Measurements from ENCODE around the gene IL18BP.

The IL18BP gene

DNA sequence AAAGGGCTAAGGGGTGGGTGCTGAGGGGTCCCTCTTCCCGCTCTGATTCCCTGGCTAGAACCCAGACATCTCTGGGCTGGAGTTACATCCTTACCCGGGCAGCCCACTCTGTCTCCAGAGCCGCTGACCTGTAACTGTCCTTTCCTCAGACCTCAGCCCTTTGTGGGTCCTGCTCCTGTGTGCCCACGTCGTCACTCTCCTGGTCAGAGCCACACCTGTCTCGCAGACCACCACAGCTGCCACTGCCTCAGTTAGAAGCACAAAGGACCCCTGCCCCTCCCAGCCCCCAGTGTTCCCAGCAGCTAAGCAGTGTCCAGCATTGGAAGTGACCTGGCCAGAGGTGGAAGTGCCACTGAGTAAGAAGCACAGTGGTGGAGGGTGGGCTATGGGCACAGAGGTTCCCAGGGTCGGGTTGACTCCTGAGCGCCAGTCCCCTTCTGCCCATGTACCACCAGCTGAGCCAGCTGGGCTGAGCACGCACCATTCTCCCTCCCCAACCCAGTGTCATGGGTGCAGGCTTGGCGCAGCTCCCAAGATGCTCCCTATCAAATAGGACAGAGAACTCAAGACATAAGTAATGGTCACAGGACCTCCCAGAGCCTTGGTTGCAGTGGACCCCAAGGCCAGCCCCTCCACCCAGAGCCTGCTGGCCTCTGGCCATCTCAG is 1.6 kb downstream of the IL18BP start:
- DNase-seq (ENCODE audit: low read depth), result no peak
- TF ChIP-seq, protein P1, sequence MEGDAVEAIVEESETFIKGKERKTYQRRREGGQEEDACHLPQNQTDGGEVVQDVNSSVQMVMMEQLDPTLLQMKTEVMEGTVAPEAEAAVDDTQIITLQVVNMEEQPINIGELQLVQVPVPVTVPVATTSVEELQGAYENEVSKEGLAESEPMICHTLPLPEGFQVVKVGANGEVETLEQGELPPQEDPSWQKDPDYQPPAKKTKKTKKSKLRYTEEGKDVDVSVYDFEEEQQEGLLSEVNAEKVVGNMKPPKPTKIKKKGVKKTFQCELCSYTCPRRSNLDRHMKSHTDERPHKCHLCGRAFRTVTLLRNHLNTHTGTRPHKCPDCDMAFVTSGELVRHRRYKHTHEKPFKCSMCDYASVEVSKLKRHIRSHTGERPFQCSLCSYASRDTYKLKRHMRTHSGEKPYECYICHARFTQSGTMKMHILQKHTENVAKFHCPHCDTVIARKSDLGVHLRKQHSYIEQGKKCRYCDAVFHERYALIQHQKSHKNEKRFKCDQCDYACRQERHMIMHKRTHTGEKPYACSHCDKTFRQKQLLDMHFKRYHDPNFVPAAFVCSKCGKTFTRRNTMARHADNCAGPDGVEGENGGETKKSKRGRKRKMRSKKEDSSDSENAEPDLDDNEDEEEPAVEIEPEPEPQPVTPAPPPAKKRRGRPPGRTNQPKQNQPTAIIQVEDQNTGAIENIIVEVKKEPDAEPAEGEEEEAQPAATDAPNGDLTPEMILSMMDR (IDR thresholded peaks at IDR 0.05; ENCODE audit: low read length, missing control alignments), result no peak
- H3K4me3 ChIP-seq (replicated peaks; ENCODE audit: low read depth, low read length), result no peak overlapping the region

DNA sequence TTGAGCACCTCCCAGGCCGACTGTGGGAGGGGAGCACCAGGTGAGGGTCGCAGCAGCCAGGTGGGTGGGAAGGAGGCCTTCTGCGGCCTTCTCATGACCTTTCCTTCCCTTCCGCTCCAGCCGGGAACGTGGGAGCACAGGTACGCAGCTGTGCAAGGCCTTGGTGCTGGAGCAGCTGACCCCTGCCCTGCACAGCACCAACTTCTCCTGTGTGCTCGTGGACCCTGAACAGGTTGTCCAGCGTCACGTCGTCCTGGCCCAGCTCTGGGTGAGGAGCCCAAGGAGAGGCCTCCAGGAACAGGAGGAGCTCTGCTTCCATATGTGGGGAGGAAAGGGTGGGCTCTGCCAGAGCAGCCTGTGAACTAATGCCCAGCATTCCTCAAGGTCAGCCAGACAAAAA is 2.6 kb downstream of the IL18BP start:
- no peak overlapping the region for H3K4me3 ChIP-seq (replicated peaks; ENCODE audit: low read depth, low read length)
- no peak for DNase-seq (ENCODE audit: low read depth)
- TF ChIP-seq, protein P1 (IDR thresholded peaks at IDR 0.05; ENCODE audit: low read length, missing control alignments), result no peak

DNA sequence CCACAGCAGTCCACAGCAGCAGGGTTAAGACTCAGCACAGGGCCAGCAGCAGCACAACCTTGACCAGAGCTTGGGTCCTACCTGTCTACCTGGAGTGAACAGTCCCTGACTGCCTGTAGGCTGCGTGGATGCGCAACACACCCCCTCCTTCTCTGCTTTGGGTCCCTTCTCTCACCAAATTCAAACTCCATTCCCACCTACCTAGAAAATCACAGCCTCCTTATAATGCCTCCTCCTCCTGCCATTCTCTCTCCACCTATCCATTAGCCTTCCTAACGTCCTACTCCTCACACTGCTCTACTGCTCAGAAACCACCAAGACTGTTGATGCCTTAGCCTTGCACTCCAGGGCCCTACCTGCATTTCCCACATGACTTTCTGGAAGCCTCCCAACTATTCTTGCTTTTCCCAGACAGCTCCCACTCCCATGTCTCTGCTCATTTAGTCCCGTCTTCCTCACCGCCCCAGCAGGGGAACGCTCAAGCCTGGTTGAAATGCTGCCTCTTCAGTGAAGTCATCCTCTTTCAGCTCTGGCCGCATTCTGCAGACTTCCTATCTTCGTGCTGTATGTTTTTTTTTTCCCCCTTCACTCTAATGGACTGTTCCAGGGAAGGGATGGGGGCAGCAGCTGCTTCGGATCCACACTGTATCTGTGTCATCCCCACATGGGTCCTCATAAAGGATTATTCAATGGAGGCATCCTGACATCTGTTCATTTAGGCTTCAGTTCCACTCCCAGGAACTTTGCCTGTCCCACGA is 3.3 kb downstream of the IL18BP start:
- no peak overlapping the region for H3K4me3 ChIP-seq (replicated peaks; ENCODE audit: low read depth, low read length)
- no peak for DNase-seq (ENCODE audit: low read depth)
- TF ChIP-seq, protein P1 (IDR thresholded peaks at IDR 0.05; ENCODE audit: low read length, missing control alignments), result no peak

DNA sequence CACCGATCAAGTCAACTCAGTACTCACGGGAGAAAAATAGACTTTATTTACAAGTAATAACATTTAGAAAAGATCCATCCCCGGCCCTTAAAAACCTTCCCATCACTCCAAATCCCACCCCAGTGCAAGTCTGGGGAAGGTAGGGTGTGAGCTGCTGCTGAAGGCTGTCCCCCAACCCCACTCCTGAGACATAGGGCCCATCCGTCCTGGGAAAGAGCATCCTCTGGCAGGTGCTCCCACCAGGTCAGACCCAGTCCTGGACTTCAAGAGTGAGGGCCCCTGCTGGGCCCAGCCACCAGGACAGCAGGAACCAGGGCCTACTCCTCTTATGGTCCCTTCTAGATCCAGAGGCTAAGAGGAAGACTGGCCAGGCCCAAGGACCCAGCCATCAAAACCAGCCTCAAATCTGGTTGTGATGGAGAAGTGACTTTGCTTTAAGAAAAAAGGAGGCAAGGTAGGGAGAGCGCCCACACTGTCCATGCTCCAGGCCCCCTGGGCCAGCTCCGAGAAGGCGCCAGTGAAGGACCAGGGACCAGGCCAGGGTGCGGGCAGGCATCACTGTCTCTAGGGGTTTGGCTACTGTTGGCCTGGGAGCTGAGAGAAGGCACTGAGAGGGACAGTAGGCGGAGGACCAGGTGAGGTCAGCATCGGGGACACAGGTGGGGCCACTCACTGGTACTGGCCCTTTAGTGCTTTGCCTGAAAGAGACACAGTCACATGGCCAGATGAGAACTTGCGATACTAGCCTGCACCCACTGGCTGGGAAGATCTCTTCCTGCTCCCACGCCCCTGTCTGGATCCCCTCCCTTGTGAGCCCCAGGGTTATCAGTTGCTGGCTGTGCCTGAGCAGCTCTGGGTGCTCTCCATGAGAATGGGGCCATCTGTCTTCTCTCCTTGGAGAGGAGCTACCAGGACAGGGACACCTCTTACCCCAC is 4.4 kb downstream of the IL18BP start:
- TF ChIP-seq, protein P1 (IDR thresholded peaks at IDR 0.05; ENCODE audit: low read length, missing control alignments), result no peak

DNA sequence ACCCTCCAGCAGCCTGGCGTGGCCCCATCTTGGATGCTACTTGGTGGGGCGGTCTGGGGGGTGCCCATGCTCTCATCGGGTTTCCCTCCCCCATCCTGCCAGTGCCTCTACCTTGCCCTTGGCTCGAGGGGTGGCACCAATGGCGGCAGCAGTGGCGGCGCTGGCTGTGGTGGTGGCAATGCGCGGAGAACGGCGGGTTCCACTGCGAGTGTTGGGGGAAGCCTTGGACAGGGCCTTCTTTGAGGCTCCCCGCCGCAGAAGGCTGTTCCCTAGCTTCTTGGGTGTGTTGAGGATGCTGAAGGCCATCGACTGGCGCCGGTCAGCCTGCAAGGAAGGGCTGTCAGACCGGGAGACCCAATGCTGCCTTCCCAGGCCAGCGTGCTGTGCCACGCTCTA is 5.1 kb downstream of the IL18BP start:
- no peak overlapping the region for H3K4me3 ChIP-seq (replicated peaks; ENCODE audit: low read depth, low read length)
- DNase-seq (ENCODE audit: low read depth), result no peak
- TF ChIP-seq, protein P1 (IDR thresholded peaks at IDR 0.05; ENCODE audit: low read length, missing control alignments), result no peak

More for the DNA sequence above, 4.4 kb downstream of the IL18BP start:
- no peak overlapping the region for H3K4me3 ChIP-seq (replicated peaks; ENCODE audit: low read depth, low read length)
- DNase-seq (ENCODE audit: low read depth), result no peak

DNA sequence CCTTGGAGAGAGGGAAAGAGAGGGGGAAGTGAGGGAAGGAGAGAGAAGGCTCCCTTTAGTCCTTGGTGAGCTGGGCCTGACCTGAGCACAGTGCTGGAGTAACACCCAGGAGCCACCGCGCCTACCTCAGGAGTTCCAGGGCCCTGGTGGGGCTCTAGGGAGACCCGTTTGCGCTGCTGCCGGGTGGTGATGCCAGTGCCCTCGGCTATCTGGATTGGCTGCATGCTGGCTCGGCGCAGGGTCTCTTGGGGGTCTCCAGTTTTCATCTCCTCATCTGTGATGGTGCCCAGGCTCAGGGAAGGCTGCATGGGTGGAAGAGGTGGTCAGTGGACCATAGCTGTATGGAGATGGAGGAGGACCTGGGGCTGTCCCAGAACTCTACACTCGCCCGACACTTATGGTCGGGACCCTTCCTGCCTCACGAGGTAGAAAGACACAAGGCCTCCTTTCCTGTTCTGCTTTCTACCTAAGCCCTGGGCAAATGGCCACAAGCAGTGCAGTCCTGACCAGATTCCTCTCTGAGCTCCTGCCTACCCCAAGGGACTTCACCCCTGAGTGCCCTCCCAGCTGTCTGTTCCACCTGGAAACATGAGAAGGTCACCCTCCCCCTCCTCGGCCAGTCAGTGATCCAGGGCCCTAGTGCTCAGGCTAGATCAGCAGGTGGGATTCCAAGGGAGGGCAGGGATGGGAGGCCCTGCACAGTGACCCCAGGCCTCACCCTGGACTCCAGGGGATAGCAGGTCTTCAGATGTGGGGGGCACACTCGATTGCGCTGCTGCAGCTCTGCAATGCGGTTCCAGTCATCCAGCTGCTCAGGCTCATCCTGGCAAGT is 6.0 kb downstream of the IL18BP start:
- no peak overlapping the region for H3K4me3 ChIP-seq (replicated peaks; ENCODE audit: low read depth, low read length)
- TF ChIP-seq, protein P1 (IDR thresholded peaks at IDR 0.05; ENCODE audit: low read length, missing control alignments), result no peak
- DNase-seq (ENCODE audit: low read depth), result no peak

All from fibroblast of pulmonary artery (primary cell).